Upper lobe of left lung (tissue), 6 donors: ENCODE results near the gene SARS2. TPM values are rescaled to one million over a fixed set of nuclear protein-coding genes. Genes with fewer than 3 reads are reported as not detected.

Experiments
- ATAC-seq, 2 donors: fragments of 200-7000 bp; cut with Tn5 transposase; one replicate each; pipeline ENCODE4 v1.9.1; 2022; ENCODE audit warnings: mild to moderate bottlenecking in 2 of 2, moderate library complexity in 2 of 2; ENCODE audit not compliant: low FRiP score in 2 of 2
- DNase-seq, 2 donors: peaks; one replicate each; pipeline ENCODE4 v3.0.0-alpha.2; 2019 to 2020
- H3K27ac ChIP-seq, 4 donors: fragments of 200-600 bp; sonication (generic); one replicate each; pipeline ENCODE4 v1.5.1; 2016 to 2019
- H3K27me3 ChIP-seq, 4 donors: fragments of 200-600 bp; sonication (generic); one replicate each; pipeline ENCODE4 v1.5.1; 2017 to 2019
- H3K36me3 ChIP-seq, 4 donors: fragments of 200-600 bp; sonication (generic); one replicate each; pipeline ENCODE4 v1.5.1; 2016 to 2019
- H3K4me1 ChIP-seq, 4 donors: fragments of 200-600 bp; sonication (generic); one replicate each; pipeline ENCODE4 v1.5.1; 2018 to 2019
- H3K4me3 ChIP-seq, 4 donors: fragments of 200-600 bp; sonication (generic); one replicate each; pipeline ENCODE4 v1.5.1; 2017 to 2019; ENCODE audit warnings: mild to moderate bottlenecking in 2 of 4, moderate library complexity in 1 of 4
- H3K9me3 ChIP-seq, 4 donors: fragments of 200-600 bp; sonication (generic); one replicate each; pipeline ENCODE4 v1.5.1; 2018 to 2019
- EP300 ChIP-seq, 4 donors: sonication (generic); formaldehyde crosslinking; IDR thresholded peaks; one replicate each; pipeline ENCODE4 v1.5.1; 2017; ENCODE audit warnings: antibody characterized with exemption in 4 of 4, control low read depth in 2 of 4
- POLR2A ChIP-seq, 4 donors: fragments of 450-650 bp; IDR thresholded peaks; one replicate each; pipeline ENCODE4 v1.5.1; 2016 to 2017; ENCODE audit warnings: antibody characterized with exemption in 4 of 4, mild to moderate bottlenecking in 2 of 4
- POLR2AphosphoS5 ChIP-seq, 2 donors: sonication (generic); formaldehyde crosslinking; IDR thresholded peaks; one replicate each; pipeline ENCODE4 v1.5.1; 2017; ENCODE audit warnings: antibody characterized with exemption in 2 of 2
- WGBS, 2 donors: methylation state at CpG; one replicate each; pipeline ENCODE4 v1.1.5; 2017 to 2018; 5-methylcytosine and 5-hydroxymethylcytosine counted together
- total RNA-seq, 6 donors: library from RNA; depleted of rRNA in 4 of 6; stranded (reverse); fragments of >200 nt in 4 of 6; gene quantifications; one replicate each; pipeline versions ENCODE4 v1.1.0 to v1.2.1, GENCODE V29; 2016 to 2021
- TF ChIP-seq, protein P1 (sequence below), 6 experiments: fragments of 450-650 bp in 4 of 6; fragments of 200-600 bp in 2 of 6; sonication (generic) in 2 of 6; IDR thresholded peaks; one replicate each; pipeline ENCODE4 v1.5.1; 2016 to 2019; ENCODE audit warnings: antibody characterized with exemption in 6 of 6
- donor health status: DM: no; HTN: no; CAD: no; lungs with moderate emphysema.
- donor health status: DM: no; HTN: yes; CAD: no; lungs with severe emphysema.

Gene SARS2
- total RNA-seq, 6 donors from 2014 or later: 14.3 to 54.5 (median 23.0) TPM

DNA sequence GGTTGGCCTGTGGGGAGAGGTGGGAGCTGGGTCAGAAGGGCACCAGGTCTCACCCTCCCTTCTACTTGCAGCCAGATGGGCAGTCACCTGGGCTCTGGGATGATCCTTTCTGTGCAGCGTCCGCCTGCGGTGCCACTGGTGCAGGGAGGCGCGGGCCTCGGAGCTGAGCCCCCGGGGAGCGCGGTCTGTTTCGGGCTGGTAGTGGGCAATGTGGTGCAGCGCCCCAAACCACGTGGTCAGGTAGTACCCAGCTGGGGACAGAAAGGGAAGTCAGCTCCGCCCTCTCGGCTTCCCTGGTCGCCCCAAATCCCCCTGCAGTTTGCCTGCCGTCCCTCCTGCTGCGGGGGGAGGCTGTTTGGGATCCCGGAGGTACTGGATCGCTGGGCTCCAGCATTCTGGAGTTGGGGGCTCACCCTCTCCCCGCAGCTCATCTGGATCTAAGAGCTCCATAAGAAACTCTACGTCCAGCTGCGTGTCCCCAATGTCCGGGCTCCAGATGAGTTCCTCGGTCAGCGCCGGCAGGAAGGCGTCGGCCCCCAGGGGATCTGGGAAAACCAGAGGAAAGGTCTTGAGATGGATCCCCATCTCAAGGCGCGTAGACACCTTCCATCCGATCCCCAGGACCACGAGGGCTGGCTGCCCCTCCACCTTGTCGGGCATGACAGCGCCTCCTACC, 61.3 kb downstream of the SARS2 start:
- peaks cover 14 to 34% (median 21%) of the 10 kb centered on the region in 4 donors for H3K4me1 ChIP-seq
- peak in 1 of 2 donors; percentile 24 for ATAC-seq
- TF ChIP-seq, protein P1, sequence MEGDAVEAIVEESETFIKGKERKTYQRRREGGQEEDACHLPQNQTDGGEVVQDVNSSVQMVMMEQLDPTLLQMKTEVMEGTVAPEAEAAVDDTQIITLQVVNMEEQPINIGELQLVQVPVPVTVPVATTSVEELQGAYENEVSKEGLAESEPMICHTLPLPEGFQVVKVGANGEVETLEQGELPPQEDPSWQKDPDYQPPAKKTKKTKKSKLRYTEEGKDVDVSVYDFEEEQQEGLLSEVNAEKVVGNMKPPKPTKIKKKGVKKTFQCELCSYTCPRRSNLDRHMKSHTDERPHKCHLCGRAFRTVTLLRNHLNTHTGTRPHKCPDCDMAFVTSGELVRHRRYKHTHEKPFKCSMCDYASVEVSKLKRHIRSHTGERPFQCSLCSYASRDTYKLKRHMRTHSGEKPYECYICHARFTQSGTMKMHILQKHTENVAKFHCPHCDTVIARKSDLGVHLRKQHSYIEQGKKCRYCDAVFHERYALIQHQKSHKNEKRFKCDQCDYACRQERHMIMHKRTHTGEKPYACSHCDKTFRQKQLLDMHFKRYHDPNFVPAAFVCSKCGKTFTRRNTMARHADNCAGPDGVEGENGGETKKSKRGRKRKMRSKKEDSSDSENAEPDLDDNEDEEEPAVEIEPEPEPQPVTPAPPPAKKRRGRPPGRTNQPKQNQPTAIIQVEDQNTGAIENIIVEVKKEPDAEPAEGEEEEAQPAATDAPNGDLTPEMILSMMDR (IDR thresholded peaks at IDR 0.05): no peak
- TF ChIP-seq EP300 (IDR thresholded peaks at IDR 0.05) (no peak), POLR2AphosphoS5 (IDR thresholded peaks at IDR 0.05) (no peak), POLR2A (IDR thresholded peaks at IDR 0.05) (no peak)
- H3K36me3 ChIP-seq: no peaks in the 10 kb centered on the region
- no peaks in the 10 kb centered on the region for H3K9me3 ChIP-seq
- no peaks in the 10 kb centered on the region for H3K27me3 ChIP-seq
- 6 to 24% methylated on average over 13 to 34 of the region's 34 CpGs for WGBS, 2 donors
- peak; percentile 58 to 79 for DNase-seq
- peak overlapping the region in 2 of 4 donors; percentile 69 to 70 for H3K27ac ChIP-seq
- H3K4me3 ChIP-seq: peak overlapping the region; percentile 3 to 59 (median 48)

DNA sequence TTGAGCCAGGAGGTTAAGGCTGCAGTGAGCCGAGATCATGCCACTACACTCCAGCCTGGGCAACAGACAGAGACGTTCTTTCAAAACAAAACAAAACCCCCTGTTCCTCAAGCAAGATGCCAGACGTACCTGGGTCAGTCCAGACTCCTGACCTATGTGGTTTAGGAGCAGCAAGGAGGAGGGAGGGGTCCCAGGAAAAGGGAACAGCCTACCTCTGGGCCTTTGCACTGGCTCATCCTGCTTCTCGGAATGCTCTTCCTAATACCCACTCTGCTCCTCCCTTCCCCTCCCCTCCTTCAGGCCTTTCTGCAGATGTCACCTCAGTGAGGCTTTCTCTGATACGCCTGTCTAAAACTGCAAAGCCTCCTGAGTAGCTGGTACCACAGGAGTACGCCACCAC, 62.0 kb downstream of the SARS2 start:
- no peak for ATAC-seq
- Histone ChIP-seq H3K4me3 (no peak overlapping the region), H3K36me3 (no peaks in the 10 kb centered on the region)

DNA sequence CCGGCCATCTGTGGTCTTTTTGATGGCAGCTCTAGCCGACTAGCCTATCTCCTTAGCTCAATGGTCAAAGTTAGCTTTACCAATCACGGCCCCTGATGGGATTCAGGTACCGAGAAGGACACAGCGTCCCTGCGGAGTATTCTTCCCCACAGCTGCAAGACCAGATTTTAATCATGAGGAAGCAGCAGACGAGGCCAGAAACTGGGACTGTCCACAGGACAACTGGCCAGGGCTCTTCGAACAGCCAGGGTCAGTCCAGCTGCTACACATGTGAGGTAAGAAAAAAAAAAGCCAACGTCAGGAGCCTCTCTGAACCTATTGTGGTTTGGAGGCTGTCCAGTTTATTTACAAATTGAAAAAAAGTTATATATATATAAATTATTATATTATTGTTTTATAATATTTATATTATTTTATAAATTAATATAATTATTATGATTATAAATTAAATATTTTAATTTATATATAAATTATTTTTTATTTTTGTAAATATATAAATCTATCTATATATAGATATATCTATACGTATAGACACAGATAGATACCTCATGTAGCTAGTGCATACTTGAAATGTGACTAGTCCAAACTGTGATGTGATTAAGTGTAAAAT, 63.3 kb downstream of the SARS2 start:
- TF ChIP-seq POLR2A (IDR thresholded peaks at IDR 0.05) (no peak), POLR2AphosphoS5 (IDR thresholded peaks at IDR 0.05) (no peak), EP300 (IDR thresholded peaks at IDR 0.05) (no peak)
- TF ChIP-seq, protein P1 (IDR thresholded peaks at IDR 0.05): no peak
- no peak overlapping the region for H3K4me3 ChIP-seq
- ATAC-seq (no peak), DNase-seq (no peak)
- no peak overlapping the region for H3K27ac ChIP-seq
- H3K36me3 ChIP-seq: no peaks in the 10 kb centered on the region
- WGBS, 2 donors: 87 to 88% methylated on average over 5 to 10 of the region's 10 CpGs
- no peaks in the 10 kb centered on the region for H3K9me3 ChIP-seq
- H3K27me3 ChIP-seq: no peaks in the 10 kb centered on the region
- peaks cover 24 to 47% (median 30%) of the 10 kb centered on the region in 4 donors for H3K4me1 ChIP-seq

More for the DNA sequence above, 62.0 kb downstream of the SARS2 start:
- TF ChIP-seq POLR2AphosphoS5 (IDR thresholded peaks at IDR 0.05): no peak
- TF ChIP-seq POLR2A (IDR thresholded peaks at IDR 0.05): no peak
- TF ChIP-seq, protein P1 (IDR thresholded peaks at IDR 0.05): no peak
- TF ChIP-seq EP300 (IDR thresholded peaks at IDR 0.05): no peak
- DNase-seq: no peak
- H3K4me1 ChIP-seq: peaks cover 14 to 36% (median 22%) of the 10 kb centered on the region in 4 donors
- no peak overlapping the region for H3K27ac ChIP-seq
- H3K27me3 ChIP-seq: no peaks in the 10 kb centered on the region
- WGBS, 2 donors: 86 to 89% methylated on average over 6 of the region's 6 CpGs
- no peaks in the 10 kb centered on the region for H3K9me3 ChIP-seq

Other genes starting within 250 kb of the SARS2 start
- 10 to 100 TPM in 3 of 6 donors, 1 to 10 TPM in 3; 5.2 to 93.2 (median 11.1) TPM for gene CAPN12, start 186.3 kb downstream of the SARS2 start, total RNA-seq
- gene LGALS7, start 157.2 kb downstream of the SARS2 start, total RNA-seq: not detected
- gene LGALS7B, start 141.6 kb downstream of the SARS2 start, total RNA-seq: 10 to 100 TPM in 1 of 6 donors, not detected in 5; 12.4 TPM
- gene LGALS4, start 117.8 kb downstream of the SARS2 start, total RNA-seq: 10 to 100 TPM in 1 of 6 donors, 1 to 10 TPM in 5; 3.1 to 12.3 (median 5.0) TPM
- gene ECH1, start 99.0 kb downstream of the SARS2 start, total RNA-seq: 100 to 1,000 TPM; 104 to 225 (median 189) TPM
- 100 to 1,000 TPM; 156 to 274 (median 178) TPM for gene HNRNPL, start 80.8 kb downstream of the SARS2 start, total RNA-seq
- 10 to 100 TPM in 5 of 6 donors, 1 to 10 TPM in 1; 8.7 to 23.1 (median 13.2) TPM for gene RINL, start 52.5 kb downstream of the SARS2 start, total RNA-seq
- gene SIRT2, start 31.1 kb downstream of the SARS2 start, total RNA-seq: 10 to 100 TPM; 45.2 to 93.2 (median 59.1) TPM
- 10 to 100 TPM; 22.8 to 38.4 (median 31.6) TPM for gene NFKBIB, start 30.8 kb downstream of the SARS2 start, total RNA-seq
- 1 to 10 TPM in 3 of 6 donors, under 1 TPM in 2, not detected in 1; 0.49 to 4.2 (median 1.3) TPM for gene CCER2, start 18.6 kb downstream of the SARS2 start, total RNA-seq
- gene MRPS12, start 181 bp upstream of the SARS2 start, total RNA-seq: 10 to 100 TPM in 4 of 6 donors, 1 to 10 TPM in 2; 3.1 to 38.3 (median 26.0) TPM
- gene FBXO17, start 45.0 kb upstream of the SARS2 start, total RNA-seq: 10 to 100 TPM in 3 of 6 donors, 1 to 10 TPM in 3; 5.0 to 18.9 (median 10.4) TPM
- 1 to 10 TPM; 1.0 to 9.3 (median 6.3) TPM for gene FBXO27, start 101.8 kb upstream of the SARS2 start, total RNA-seq
- gene ACP7, start 153.6 kb upstream of the SARS2 start, total RNA-seq: not detected
- 10 to 100 TPM; 23.4 to 88.2 (median 54.4) TPM for gene PAK4, start 195.0 kb upstream of the SARS2 start, total RNA-seq